HG03135 (cell line): ENCODE data around the gene ZDBF2.
"Not testable (repeated sequence)": the region's sequence is repeated elsewhere in the genome, so short reads cannot be mapped to it uniquely, and the experiment has no call there.

Experiments
- ATAC-seq: cut with Tn5 transposase; IDR thresholded peaks from one replicate; pipeline ENCODE4 v1.9.1; 2021; ENCODE audit warnings: mild to moderate bottlenecking, moderate library complexity; ENCODE audit not compliant: unreplicated experiment

The ZDBF2 gene

GRCh38 chr2:206316141-206316540, 41.7 kb downstream of the ZDBF2 start:
- no peak for ATAC-seq

GRCh38 chr2:206323033-206323432, 48.6 kb downstream of the ZDBF2 start:
- no peak for ATAC-seq

GRCh38 chr2:206323486-206323885, 49.0 kb downstream of the ZDBF2 start:
- ATAC-seq, result no peak

- ATAC-seq, result no peak
Measured at GRCh38 chr2:206324869-206325268, 50.4 kb downstream of the ZDBF2 start.

GRCh38 chr2:206328974-206329373, 54.5 kb downstream of the ZDBF2 start:
- ATAC-seq, result no peak

- ATAC-seq, result no peak
Measured at GRCh38 chr2:206336861-206337260, 62.4 kb downstream of the ZDBF2 start.

- ATAC-seq, result no peak
Measured at GRCh38 chr2:206337956-206338355, 63.5 kb downstream of the ZDBF2 start.

- no peak for ATAC-seq
Measured at GRCh38 chr2:206341396-206341795, 66.9 kb downstream of the ZDBF2 start.

- ATAC-seq, result no peak
Measured at GRCh38 chr2:206343144-206343543, 68.7 kb downstream of the ZDBF2 start.

- ATAC-seq, result no peak
Measured at GRCh38 chr2:206343816-206344215, 69.4 kb downstream of the ZDBF2 start.

- no peak for ATAC-seq
Measured at GRCh38 chr2:206345606-206346005, 71.1 kb downstream of the ZDBF2 start.

GRCh38 chr2:206349375-206349774, 74.9 kb downstream of the ZDBF2 start:
- ATAC-seq, result no peak

- ATAC-seq, result no peak
Measured at GRCh38 chr2:206352571-206352970, 78.1 kb downstream of the ZDBF2 start.

GRCh38 chr2:206353685-206354084, 79.2 kb downstream of the ZDBF2 start:
- ATAC-seq, result no peak

GRCh38 chr2:206354129-206354528, 79.7 kb downstream of the ZDBF2 start:
- ATAC-seq, result no peak

- not testable (repeated sequence) for ATAC-seq
Measured at GRCh38 chr2:206356840-206357239, 82.4 kb downstream of the ZDBF2 start.

- ATAC-seq, result not testable (repeated sequence)
Measured at GRCh38 chr2:206360840-206361239, 86.4 kb downstream of the ZDBF2 start.

GRCh38 chr2:206361407-206362045, 87.1 kb downstream of the ZDBF2 start:
- ATAC-seq, result no peak
